Peyer's patch (tissue), 4 donors: ENCODE data around the gene DOCK10. TPM values are rescaled to one million over a fixed set of nuclear protein-coding genes. Genes with fewer than 3 reads are reported as not detected.

ENCODE experiments used
- DNase-seq, 3 donors: peaks; one replicate each; pipeline ENCODE4 v3.0.0-alpha.2; 2017 to 2019
- H3K27ac ChIP-seq, 4 donors: fragments of 200-600 bp; sonication (generic); one replicate each; pipeline ENCODE4 v1.5.1; 2016 to 2019
- H3K27me3 ChIP-seq, 2 donors: fragments of 200-600 bp; sonication (generic); one replicate each; pipeline ENCODE4 v1.5.1; 2019
- H3K36me3 ChIP-seq, 3 donors: fragments of 200-600 bp; sonication (generic); one replicate each; pipeline ENCODE4 v1.5.1; 2016 to 2019
- H3K4me1 ChIP-seq, 4 donors: fragments of 200-600 bp; sonication (generic); one replicate each; pipeline ENCODE4 v1.5.1; 2016 to 2019
- H3K4me3 ChIP-seq, 4 donors: fragments of 200-600 bp; sonication (generic); 1 replicate in 3 of 4; 2 replicates in 1 of 4; pipeline ENCODE4 v1.5.1; 2016 to 2019; ENCODE audit warnings: mild to moderate bottlenecking in 1 of 4
- H3K9me3 ChIP-seq, 4 donors: fragments of 200-600 bp; sonication (generic); one replicate each; pipeline ENCODE4 v1.5.1; 2016 to 2019; ENCODE audit warnings: mild to moderate bottlenecking in 1 of 4
- POLR2A ChIP-seq, 2 donors: fragments of 450-650 bp; IDR thresholded peaks; one replicate each; pipeline ENCODE4 v1.5.1; 2017; ENCODE audit warnings: antibody characterized with exemption in 2 of 2, mild to moderate bottlenecking in 2 of 2, moderate library complexity in 2 of 2
- total RNA-seq, 4 donors: library from RNA; depleted of rRNA; stranded (reverse); fragments of >200 nt; gene quantifications; one replicate each; pipeline ENCODE4 v1.1.0, GENCODE V29; 2016
- TF ChIP-seq, protein P1 (sequence below), 6 experiments: fragments of 450-650 bp in 4 of 6; fragments of 200-600 bp in 2 of 6; sonication (generic) in 1 of 6; IDR thresholded peaks; one replicate each; pipeline ENCODE4 v1.5.1; 2017 to 2019; ENCODE audit warnings: antibody characterized with exemption in 6 of 6, mild to moderate bottlenecking in 3 of 6, moderate library complexity in 1 of 6

DOCK10 gene
- total RNA-seq, 4 donors from 2014 or later = 14.6 to 97.4 (median 23.5) TPM

DNA sequence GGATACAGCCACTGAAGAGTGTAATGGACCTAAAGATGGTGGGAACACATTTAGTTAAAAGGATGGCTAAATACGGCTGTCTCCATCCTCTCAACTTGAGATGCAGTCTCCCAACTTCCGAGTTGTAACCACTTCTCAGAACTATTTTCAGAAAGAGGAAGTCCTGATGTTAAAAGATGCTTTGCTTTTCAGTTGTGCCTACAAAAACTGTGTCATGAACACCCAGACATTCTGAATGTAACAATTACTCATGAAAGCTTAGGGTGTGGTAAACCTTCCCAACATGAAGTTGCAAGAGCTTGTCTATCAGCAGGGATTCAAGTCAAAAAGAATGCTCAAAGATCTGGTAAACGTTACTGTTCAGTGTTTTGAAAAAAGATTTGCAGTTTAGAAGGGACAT lies 147.9 kb downstream of the DOCK10 start:
- H3K36me3 ChIP-seq = no peaks in the 10 kb centered on the region
- H3K4me3 ChIP-seq = no peak overlapping the region
- no peak for DNase-seq
- TF ChIP-seq POLR2A (IDR thresholded peaks at IDR 0.05) = no peak
- TF ChIP-seq, protein P1, sequence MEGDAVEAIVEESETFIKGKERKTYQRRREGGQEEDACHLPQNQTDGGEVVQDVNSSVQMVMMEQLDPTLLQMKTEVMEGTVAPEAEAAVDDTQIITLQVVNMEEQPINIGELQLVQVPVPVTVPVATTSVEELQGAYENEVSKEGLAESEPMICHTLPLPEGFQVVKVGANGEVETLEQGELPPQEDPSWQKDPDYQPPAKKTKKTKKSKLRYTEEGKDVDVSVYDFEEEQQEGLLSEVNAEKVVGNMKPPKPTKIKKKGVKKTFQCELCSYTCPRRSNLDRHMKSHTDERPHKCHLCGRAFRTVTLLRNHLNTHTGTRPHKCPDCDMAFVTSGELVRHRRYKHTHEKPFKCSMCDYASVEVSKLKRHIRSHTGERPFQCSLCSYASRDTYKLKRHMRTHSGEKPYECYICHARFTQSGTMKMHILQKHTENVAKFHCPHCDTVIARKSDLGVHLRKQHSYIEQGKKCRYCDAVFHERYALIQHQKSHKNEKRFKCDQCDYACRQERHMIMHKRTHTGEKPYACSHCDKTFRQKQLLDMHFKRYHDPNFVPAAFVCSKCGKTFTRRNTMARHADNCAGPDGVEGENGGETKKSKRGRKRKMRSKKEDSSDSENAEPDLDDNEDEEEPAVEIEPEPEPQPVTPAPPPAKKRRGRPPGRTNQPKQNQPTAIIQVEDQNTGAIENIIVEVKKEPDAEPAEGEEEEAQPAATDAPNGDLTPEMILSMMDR (IDR thresholded peaks at IDR 0.05) = no peak
- no peaks in the 10 kb centered on the region for H3K27me3 ChIP-seq
- no peaks in the 10 kb centered on the region for H3K9me3 ChIP-seq
- H3K4me1 ChIP-seq = peaks cover 0 to 6% (median 3%) of the 10 kb centered on the region in 4 donors
- H3K27ac ChIP-seq = peak overlapping the region in 2 of 4 donors; percentile 22 to 55

DNA sequence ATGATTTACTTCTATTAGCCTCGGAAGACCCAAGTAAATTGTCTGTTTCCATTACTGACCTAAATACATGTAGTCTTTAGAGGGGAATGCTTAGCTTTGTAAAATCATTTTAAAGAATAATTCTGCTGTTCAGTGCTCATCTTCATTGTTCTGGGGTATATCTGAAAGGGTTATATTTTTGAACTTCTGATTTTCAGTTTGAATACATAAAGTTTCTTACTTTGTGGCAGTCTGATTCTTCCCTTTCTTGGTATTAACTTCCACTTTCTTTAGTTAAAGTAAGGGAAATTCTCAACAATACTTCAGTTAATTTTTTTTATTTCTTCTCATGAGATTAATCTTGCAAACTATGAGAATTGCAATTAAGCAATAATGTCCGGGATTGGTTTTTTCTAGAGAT lies 148.4 kb downstream of the DOCK10 start:
- Histone ChIP-seq H3K27ac (peak overlapping the region in 1 of 4 donors; percentile 55), H3K4me1 (peaks cover 0 to 6% (median 3%) of the 10 kb centered on the region in 4 donors), H3K27me3 (no peaks in the 10 kb centered on the region), H3K9me3 (no peaks in the 10 kb centered on the region), H3K4me3 (no peak overlapping the region), H3K36me3 (no peaks in the 10 kb centered on the region)
- TF ChIP-seq, protein P1 (IDR thresholded peaks at IDR 0.05) = no peak
- no peak for TF ChIP-seq POLR2A (IDR thresholded peaks at IDR 0.05)
- no peak for DNase-seq

DNA sequence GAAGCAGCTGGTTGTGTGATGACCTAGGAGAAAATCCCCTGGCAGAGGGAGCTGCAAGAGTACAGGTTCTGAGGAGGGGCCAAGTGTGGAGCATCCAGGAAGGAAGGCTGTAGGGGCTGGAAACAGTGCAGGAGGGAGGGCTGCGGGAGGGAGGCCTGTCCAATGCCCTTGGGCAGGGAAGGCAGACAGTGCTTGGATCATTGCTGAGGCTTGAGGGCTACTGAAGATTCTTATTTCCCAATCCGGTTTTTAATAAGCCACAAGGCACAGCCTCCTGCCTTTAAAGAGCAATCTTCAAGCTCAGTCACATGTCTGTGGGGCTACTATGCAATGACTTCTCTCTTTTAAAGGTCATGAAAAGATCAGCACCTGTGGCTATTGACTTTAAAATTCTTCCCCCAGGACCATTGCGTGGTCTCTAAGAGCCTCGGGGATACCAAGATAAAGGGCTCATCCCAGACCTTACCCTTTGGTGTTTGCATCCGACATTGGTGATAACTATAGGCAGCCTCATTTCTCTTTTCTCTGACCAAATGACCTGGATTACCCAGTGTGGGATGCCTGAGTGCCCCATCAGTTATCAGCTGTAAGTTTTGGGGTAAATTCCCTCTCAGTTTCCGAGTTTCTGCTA lies 149.6 kb downstream of the DOCK10 start:
- TF ChIP-seq, protein P1 (IDR thresholded peaks at IDR 0.05) = no peak
- TF ChIP-seq POLR2A (IDR thresholded peaks at IDR 0.05) = no peak
- no peak for DNase-seq
- H3K9me3 ChIP-seq = no peaks in the 10 kb centered on the region
- H3K4me1 ChIP-seq = peaks cover 0 to 6% (median 3%) of the 10 kb centered on the region in 4 donors
- no peak overlapping the region for H3K27ac ChIP-seq
- no peaks in the 10 kb centered on the region for H3K36me3 ChIP-seq
- no peak overlapping the region for H3K4me3 ChIP-seq
- H3K27me3 ChIP-seq = no peaks in the 10 kb centered on the region

DNA sequence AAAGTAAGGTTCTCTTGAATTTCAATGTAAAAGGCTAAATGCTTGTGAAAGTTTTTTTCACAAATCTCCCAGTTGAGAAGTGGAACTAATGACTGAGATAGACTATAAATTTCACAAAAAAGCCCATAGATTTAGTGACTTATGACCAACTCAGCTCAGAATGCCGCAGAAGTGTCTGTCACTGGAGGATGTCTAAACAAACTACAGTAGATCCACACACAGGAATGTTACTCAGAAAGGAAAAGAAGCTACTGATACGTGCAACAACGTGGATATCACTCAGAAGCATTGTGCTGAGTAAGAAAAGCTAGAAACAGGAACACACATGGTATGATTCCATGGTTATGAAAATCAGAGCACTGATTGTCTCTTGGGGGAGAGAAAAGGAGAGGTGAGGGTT lies 151.9 kb downstream of the DOCK10 start:
- H3K4me1 ChIP-seq = peaks cover 0 to 6% (median 3%) of the 10 kb centered on the region in 4 donors

GRCh38 chr2:224887141-224887540 lies 155.1 kb downstream of the DOCK10 start:
- no peaks in the 10 kb centered on the region for H3K9me3 ChIP-seq
- no peak for DNase-seq
- H3K27ac ChIP-seq = no peak overlapping the region
- H3K36me3 ChIP-seq = no peaks in the 10 kb centered on the region
- H3K4me1 ChIP-seq = no peaks in the 10 kb centered on the region
- no peak overlapping the region for H3K4me3 ChIP-seq
- H3K27me3 ChIP-seq = no peaks in the 10 kb centered on the region
- TF ChIP-seq, protein P1 (IDR thresholded peaks at IDR 0.05) = peak in 2 of 6 experiments; percentile 20 to 30
- no peak for TF ChIP-seq POLR2A (IDR thresholded peaks at IDR 0.05)

More for the DNA sequence above, 151.9 kb downstream of the DOCK10 start:
- no peak overlapping the region for H3K27ac ChIP-seq
- no peaks in the 10 kb centered on the region for H3K27me3 ChIP-seq
- no peaks in the 10 kb centered on the region for H3K36me3 ChIP-seq
- TF ChIP-seq, protein P1 (IDR thresholded peaks at IDR 0.05) = no peak
- no peak for TF ChIP-seq POLR2A (IDR thresholded peaks at IDR 0.05)
- H3K4me3 ChIP-seq = no peak overlapping the region
- DNase-seq = no peak
- H3K9me3 ChIP-seq = no peaks in the 10 kb centered on the region
